Transverse colon (tissue), 3 donors: ENCODE measurements around the gene PCP4L1.

Source experiments
- POLR2A ChIP-seq: fragments of 450-650 bp; IDR thresholded peaks from one replicate; pipeline ENCODE4 v1.6.1; 2016; ENCODE audit warnings: antibody characterized with exemption, mild to moderate bottlenecking, moderate library complexity
- TF ChIP-seq, protein P1 (sequence below), 5 experiments: fragments of 200-600 bp in 3 of 5; fragments of 450-650 bp in 2 of 5; sonication (generic) in 3 of 5; IDR thresholded peaks; 1 replicate in 2 of 5; 2 replicates in 3 of 5; pipeline ENCODE4 v1.5.1; 2016 to 2017; ENCODE audit warnings: antibody characterized with exemption in 5 of 5, inconsistent platforms in 3 of 5, mild to moderate bottlenecking in 2 of 5, moderate library complexity in 1 of 5

DNA sequence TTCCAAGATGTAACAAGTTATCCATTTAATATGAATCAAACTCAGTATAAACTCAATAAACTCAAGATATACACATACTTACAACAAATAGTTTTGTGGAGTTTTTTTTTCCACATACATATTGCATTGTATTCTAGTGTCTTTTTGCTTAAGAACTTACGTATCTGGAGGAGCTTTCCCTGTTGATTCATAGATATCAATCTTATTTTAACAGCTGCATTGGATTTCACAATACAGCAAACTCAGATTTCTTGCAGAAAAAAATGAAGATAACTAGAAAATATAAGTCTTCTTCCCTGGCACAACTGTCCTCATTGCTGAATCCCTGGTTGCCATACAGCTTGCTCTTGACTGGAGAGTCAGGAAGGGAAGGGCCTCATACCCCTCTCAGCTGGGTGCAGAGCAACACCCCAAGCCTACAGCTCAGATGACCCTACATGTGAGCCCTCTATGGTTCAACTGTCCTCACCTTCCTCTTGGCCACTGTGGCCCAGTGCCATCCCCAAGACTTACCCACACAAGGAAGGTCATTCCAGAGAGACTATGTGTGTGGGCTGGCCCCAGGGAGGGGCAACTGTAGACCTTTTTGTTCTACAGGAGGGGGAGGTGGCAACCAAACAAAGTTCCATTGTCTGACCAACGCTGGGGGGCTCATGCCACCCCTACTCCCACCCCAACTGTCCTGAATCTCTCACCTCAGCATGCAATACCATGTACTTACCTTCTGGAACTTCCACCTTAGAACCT, 49.5 kb downstream of the PCP4L1 start:
- TF ChIP-seq, protein P1, sequence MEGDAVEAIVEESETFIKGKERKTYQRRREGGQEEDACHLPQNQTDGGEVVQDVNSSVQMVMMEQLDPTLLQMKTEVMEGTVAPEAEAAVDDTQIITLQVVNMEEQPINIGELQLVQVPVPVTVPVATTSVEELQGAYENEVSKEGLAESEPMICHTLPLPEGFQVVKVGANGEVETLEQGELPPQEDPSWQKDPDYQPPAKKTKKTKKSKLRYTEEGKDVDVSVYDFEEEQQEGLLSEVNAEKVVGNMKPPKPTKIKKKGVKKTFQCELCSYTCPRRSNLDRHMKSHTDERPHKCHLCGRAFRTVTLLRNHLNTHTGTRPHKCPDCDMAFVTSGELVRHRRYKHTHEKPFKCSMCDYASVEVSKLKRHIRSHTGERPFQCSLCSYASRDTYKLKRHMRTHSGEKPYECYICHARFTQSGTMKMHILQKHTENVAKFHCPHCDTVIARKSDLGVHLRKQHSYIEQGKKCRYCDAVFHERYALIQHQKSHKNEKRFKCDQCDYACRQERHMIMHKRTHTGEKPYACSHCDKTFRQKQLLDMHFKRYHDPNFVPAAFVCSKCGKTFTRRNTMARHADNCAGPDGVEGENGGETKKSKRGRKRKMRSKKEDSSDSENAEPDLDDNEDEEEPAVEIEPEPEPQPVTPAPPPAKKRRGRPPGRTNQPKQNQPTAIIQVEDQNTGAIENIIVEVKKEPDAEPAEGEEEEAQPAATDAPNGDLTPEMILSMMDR (IDR thresholded peaks at IDR 0.05): no peak
- TF ChIP-seq POLR2A: no peak
